ENCODE measurements around the gene FKBP1A.

The FKBP1A gene

GRCh38 chr20:1330075-1330830, 62.6 kb downstream of the FKBP1A start:
- DNase-seq: no peak

GRCh38 chr20:1328680-1329330, 64.0 kb downstream of the FKBP1A start, which contains the start of gene SDCBP2:
Gene SDCBP2 (minus strand): TSS chr20:1329139. CDS start chr20:1320416, 8,723 bp downstream.
- peak; percentile 18 for DNase-seq

GRCh38 chr20:1327827-1328679, 64.8 kb downstream of the FKBP1A start:
- DNase-seq: no peak

GRCh38 chr20:1327241-1327653, 65.6 kb downstream of the FKBP1A start:
- no peak for DNase-seq

- no peak for DNase-seq
Observed at GRCh38 chr20:1326031-1326930, 66.6 kb downstream of the FKBP1A start.

GRCh38 chr20:1325173-1326030, 67.5 kb downstream of the FKBP1A start:
- peak; percentile 82 for DNase-seq

GRCh38 chr20:1324598-1325172, 68.2 kb downstream of the FKBP1A start:
- no peak for DNase-seq

- no peak for DNase-seq
Observed at GRCh38 chr20:1323830-1324597, 68.8 kb downstream of the FKBP1A start.

- DNase-seq: no peak
Observed at GRCh38 chr20:1323256-1323655, 69.6 kb downstream of the FKBP1A start.

GRCh38 chr20:1322511-1323245, 70.2 kb downstream of the FKBP1A start:
- DNase-seq: no peak

- DNase-seq: peak; percentile 7
Observed at GRCh38 chr20:1321654-1321939, 71.3 kb downstream of the FKBP1A start.

GRCh38 chr20:1320902-1321653, 71.8 kb downstream of the FKBP1A start:
- no peak for DNase-seq

GRCh38 chr20:1320016-1320415, 72.8 kb downstream of the FKBP1A start:
- no peak for DNase-seq

- DNase-seq: no peak
Observed at GRCh38 chr20:1319462-1319861, 73.4 kb downstream of the FKBP1A start.

GRCh38 chr20:1319051-1319450, 73.8 kb downstream of the FKBP1A start:
- no peak for DNase-seq

All from DMS79 (cell line).